Measurements from ENCODE around the gene CPED1.
"Not testable (repeated sequence)": the region's sequence is repeated elsewhere in the genome, so short reads cannot be mapped to it uniquely, and the experiment has no call there.

CPED1 gene

DNA sequence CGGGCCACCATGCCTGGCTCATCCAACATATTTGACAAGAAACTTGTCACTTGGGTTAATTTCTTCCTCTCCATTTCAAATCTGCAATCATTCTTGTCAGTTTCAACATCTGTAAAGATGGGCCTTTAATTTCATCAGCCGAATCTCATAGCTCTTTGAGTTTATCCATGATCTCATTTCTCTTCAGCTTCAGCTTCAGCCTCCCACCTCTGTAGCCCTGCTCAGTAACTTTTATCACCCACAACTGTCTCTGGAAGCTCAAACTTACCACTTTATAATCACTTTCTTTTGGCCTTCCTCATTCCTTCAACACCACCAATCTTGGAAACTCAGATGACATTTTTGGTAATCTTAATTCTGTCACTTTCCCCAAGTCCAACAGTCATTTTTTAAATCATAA lies 83.2 kb downstream of the CPED1 start:
- no peak for DNase-seq (ENCODE audit: low read depth)

GRCh38 chr7:121072826-121073225 lies 84.3 kb downstream of the CPED1 start:
- DNase-seq (ENCODE audit: low read depth) = no peak

- DNase-seq (ENCODE audit: low read depth) = no peak
Observed at GRCh38 chr7:121073463-121074099, 85.1 kb downstream of the CPED1 start.

DNA sequence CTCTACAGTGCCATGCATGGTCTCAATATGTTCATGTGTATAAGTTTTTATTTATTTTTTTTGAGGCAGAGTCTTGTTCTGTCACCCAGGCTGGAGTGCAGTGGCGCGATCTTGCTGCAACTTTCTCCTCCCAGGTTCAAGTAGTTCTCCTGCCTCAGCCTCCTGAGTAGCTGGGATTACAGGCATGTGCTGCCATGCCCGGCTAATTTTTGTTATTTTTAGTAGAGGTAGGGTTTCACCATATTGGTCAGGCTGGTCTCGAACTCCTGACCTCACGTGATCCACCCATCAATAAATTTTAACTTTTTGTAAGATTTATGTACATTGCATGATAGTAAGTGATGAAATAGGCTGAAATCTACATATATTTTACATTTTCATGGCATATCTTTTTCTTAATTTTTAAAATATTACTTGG lies 86.9 kb downstream of the CPED1 start:
- not testable (repeated sequence) for DNase-seq (ENCODE audit: low read depth)

GRCh38 chr7:121075952-121076349 lies 87.4 kb downstream of the CPED1 start:
- no peak for DNase-seq (ENCODE audit: low read depth)

DNA sequence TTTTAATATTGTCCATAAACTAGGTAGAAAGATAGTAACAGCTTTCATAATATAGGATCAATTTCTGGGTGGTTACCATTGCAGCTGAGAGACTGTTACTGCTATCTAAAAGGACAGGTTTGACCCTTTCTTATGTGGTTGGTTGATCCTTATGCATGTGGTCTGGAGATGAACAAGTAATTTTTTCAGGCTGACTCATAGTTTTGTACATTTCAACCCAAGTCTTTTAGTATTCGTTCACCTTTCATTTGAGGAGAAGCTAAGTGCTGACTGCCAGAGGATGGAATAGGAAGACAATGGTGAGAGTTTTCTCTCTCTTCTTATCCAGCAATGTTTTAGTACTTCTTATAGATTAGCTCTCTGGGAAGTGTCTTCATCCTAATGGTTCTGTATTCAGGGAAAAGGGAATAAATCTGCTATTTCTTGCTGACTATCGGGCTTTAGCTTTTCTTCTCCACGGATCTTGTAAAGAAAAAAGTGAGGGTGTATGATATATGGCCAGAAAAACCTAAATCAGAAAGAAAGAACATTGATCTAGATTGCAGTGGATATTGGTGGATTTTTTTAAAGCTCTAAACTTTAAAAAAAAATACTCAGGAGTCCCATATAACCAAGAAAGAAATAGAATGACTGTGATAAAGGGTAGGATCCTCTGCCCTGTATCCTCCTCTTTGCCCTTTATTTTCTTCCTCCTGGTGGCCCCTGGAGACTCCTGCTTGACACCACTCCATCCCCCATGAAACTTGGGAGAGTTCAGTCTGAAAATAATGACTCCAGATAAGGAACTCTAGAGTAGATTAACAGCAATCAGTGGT lies 88.0 kb downstream of the CPED1 start:
- DNase-seq (ENCODE audit: low read depth) = no peak

DNA sequence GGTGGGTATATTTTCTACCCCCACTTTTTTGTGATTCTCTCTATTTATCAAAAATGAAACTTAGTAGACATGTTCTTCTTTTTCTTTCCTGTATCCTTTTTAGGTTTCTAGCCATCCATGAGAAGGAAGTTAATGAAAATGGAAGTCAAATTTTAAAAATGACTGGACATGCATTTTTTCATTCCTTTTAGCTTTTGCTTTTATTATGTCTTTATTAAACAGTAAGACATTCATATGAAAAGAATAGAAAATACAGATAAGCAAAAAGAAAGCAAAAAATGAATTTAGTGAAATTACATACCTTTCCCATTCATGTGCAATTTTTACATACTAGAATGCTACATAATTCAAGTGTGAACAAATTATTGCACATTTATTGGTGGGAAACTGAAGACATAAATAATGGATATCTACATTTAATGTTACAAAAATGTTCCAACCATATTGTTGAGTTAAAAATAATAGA lies 88.7 kb downstream of the CPED1 start:
- no peak for DNase-seq (ENCODE audit: low read depth)

DNA sequence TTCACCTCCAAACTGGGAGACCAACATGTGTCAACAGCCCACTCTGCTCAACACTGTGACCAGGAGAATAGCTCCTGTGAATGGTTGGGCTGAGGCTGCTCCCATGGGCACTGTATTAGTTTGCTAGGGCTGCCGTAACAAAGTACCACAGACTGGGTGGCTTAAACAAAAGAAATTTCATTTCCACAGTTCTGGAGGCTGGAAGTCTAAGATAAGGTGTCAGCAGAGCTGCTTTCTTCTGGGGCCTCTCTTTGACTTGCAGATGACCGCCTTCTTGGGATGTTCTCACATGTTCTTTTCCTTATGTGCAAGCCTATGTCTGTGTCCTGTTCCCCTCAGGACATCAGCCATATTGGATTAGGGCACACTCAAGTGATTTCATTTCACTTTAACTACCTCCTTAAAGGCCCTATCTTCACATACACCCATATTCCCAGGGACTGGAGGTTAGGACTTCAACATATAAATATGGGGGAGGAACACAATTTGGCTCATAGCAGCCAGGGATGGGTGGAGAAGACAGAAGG lies 90.3 kb downstream of the CPED1 start:
- DNase-seq (ENCODE audit: low read depth) = no peak

DNA sequence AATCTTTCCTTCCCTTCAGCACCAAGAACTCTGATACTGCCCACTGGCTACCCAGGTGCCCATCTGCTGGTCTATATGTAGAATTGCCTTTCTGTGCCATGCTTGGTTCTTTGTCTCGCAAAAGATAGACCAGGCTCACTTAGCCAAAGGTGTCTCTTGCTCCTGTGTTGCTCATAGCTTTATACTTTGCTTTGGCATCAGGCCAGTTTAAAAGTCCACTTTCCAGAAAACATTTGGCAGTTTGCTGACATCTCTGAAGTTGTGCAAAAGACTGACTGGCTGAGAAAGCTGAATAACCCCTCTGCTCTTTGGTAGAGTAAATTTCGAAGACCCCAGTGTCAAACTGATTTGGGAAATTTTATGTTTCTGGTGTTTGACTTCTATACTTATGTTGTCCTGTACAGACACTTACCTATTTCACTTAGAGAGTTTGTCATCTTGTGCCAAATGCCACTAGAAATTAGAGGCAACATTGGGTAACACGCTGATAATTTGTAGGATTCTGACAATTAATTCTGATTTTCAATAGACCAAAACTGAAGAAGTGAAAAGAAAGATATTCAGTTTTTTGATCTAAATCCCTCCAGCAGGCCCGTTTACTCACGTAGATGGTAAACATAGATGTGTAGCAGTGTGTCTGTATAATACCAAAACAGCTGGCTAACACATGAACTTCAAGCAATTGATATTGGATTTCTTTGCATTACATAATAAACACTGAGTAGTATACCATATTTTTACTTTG lies 91.1 kb downstream of the CPED1 start:
- DNase-seq (ENCODE audit: low read depth) = no peak

DNA sequence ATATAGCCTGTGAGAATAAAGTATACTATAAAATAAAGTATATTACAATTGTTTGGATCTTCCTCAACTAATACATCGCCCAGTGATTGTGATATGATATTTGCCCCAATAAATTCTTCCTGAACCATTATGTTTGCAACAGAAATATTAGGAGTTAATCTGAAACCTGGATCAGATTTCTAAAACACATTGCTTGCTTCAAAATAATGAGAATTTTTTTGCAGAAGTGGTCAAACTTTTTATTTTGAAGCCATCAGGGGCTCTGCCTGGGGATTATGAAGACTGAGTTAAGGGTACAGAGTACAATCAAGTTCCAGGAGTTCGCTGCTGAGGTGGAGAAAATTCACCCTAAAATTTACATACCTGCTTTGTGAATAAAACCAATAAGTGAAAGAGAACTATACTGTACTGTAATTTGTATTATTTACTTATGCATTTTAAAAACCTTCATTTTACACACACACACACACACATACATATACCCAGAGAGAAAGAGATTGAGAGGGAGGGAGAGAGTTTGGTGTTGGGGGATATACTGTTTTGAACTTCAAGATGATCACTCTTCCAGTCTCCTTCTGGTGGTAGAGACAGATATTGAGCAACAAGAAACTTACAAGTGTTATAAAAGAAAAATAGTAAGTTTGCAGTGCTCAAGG lies 91.9 kb downstream of the CPED1 start:
- no peak for DNase-seq (ENCODE audit: low read depth)

GRCh38 chr7:121080913-121081326 lies 92.4 kb downstream of the CPED1 start:
- no peak for DNase-seq (ENCODE audit: low read depth)

- DNase-seq (ENCODE audit: low read depth) = no peak
Observed at GRCh38 chr7:121081327-121081936, 92.9 kb downstream of the CPED1 start.

- no peak for DNase-seq (ENCODE audit: low read depth)
Observed at GRCh38 chr7:121082400-121083101, 94.0 kb downstream of the CPED1 start.

GRCh38 chr7:121083138-121083789 lies 94.8 kb downstream of the CPED1 start:
- DNase-seq (ENCODE audit: low read depth) = no peak

DNA sequence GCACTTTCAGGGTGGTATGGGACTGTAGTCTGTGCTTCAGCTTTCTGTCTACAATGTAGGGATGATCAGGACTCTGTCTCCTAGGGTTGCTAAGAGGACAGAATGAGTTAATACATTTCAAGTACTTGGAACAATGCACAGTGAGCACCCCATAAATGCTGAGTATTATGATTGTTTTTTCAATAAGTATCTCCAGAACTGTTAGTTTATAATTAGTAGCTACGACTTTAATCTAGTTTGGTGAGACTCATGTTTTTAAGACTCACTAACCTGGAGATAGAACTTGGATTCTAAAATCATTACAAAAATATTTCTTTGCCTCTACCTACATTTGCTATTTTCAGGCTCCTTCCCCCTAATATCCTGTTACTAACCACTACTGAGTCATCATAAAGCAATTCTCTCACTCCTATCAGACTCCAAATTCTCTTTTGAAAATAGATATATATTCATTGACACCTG lies 95.3 kb downstream of the CPED1 start:
- DNase-seq (ENCODE audit: low read depth) = no peak

- no peak for DNase-seq (ENCODE audit: low read depth)
Observed at GRCh38 chr7:121084256-121084655, 95.7 kb downstream of the CPED1 start.

DNA sequence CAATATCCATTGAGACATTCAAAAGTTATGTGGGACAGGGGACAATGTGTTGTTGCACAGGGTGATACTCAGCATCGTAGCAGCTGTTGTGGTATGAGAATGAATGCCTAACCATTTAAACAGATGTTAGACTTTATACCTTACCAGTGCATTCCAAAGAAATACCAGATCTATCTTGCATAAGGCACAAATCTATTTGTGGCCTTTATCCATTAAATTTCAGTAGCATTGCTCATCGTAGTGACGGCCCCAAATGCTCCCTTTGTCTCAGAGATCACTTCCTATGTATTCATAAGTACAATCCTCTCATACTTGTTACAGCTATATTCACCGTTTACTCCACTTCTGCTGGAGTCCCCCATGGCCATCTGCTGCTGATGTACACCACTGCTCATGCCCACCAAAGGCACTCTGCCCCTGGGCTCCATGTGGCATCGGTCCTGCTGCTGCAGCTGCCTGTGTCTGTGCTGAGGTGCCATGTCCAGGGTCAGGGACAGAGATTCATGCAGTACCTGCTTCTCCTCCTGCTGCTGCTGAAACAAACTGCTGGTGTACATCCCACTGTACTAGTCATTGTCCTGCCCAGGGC lies 96.3 kb downstream of the CPED1 start:
- DNase-seq (ENCODE audit: low read depth) = no peak

- DNase-seq (ENCODE audit: low read depth) = no peak
Observed at GRCh38 chr7:121085922-121086321, 97.4 kb downstream of the CPED1 start.

DNA sequence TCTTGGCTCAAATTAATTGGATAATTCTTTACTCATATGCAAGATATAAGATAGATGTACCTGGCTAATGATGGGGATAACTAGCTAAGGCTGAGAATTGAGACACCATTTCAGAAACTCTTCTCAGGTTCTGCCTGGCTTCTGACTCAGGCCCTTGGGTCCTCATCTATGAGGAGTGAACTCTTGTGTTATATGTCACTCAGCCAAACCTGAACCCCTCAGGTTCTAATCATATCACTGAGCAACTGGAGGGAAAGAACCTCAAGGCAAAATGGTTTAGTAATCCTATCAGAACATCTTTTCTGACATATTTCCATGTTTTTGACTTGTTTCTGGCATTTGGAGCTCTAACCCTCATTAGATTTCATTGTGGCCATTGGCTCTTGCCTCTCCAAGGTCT lies 100.4 kb downstream of the CPED1 start:
- DNase-seq (ENCODE audit: low read depth) = no peak

DNA sequence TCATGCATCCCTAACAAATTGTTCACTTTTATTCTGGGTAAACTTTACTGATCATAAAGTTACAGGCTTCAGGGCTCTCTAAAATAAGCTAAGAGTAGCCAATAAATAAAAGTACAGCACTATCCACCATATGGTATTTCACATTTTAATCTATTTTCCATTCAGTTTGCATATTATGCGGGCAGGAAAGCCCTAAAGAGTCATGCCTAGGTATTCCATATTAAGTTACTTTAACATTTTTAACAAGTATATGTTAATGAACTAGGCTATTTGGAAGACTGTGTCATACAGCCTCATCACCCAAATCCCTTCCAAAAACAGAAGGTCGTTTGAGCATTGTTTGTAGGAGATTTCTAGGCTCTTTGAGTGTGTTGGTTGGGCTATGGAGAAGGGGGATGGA lies 106.3 kb downstream of the CPED1 start:
- no peak for DNase-seq (ENCODE audit: low read depth)
